Activated CD8-positive, alpha-beta memory T cell treated with anti-CD3 and anti-CD28 coated beads, Interleukin-2, amount 50 U/mL, for 48 hours (primary cell): ENCODE data around the gene C9orf78.
A peak's percentile ranks its signal among the peaks of the same experiment; 100 is the strongest.

Experiments used
- DNase-seq: peaks from one replicate; pipeline ENCODE4 v3.0.0-alpha.2; 2020

C9orf78 gene

DNA sequence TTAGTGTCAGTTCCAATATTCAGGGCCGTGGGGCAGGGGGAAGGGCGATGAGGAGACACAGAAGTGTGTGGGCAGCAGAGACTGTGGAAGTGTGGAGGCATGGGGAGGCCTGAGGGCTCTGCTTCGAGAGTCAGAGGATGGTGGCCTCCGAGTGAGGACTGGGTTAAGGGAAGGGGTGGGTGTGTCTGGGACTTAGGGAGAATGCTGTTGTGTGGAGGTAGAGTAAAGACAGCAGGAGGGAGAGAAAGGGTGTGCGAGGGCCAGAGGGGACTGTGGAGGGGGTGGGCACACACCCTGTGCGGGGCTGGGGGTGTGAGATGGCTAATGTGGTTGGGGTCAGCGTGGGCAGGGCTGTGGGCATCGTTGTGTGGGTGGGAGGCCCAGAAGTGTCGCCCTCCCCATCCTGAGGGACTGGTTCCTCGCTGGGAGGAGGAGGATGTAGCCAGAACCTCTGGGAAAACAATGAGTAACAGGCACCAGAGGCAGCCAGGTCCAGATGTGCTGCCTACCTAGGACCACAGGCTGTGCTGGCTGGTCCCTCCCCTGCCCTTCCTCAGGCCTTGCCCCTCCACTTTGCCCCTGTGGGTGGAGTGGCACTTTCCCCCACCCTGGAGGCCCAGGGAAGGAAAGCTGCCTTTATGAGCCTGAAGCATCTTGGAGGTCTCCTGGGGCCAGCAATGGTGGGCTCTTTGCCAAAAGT is 4.4 kb upstream of the C9orf78 start:
- DNase-seq: no peak

DNA sequence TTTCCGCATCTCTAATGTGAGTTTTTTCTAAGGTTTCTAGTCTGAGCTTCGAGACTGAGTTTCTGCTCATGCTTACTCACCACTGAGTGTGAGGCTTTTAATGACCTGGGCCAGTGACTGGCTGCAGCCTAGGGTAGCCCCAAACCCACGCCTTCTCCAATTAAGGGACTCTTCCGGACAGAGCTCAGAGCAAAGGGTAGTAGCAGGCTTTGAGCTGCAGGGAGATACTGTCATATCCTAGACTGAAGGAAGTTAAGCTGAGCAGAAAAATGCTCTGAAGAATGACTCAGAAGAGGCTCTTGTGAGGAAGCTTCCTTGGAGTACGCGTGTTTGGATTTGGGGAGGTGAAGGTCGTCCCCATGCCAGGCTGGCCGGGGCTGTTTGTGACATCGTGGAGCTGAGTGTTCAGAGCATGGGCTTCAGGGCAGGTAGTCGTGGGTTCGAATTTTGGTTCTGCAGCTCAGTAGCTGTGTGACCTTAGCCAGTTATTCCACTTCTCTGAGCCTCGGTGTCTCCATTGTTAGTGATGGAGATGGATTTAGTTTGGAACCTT is 3.7 kb upstream of the C9orf78 start:
- DNase-seq: no peak

DNA sequence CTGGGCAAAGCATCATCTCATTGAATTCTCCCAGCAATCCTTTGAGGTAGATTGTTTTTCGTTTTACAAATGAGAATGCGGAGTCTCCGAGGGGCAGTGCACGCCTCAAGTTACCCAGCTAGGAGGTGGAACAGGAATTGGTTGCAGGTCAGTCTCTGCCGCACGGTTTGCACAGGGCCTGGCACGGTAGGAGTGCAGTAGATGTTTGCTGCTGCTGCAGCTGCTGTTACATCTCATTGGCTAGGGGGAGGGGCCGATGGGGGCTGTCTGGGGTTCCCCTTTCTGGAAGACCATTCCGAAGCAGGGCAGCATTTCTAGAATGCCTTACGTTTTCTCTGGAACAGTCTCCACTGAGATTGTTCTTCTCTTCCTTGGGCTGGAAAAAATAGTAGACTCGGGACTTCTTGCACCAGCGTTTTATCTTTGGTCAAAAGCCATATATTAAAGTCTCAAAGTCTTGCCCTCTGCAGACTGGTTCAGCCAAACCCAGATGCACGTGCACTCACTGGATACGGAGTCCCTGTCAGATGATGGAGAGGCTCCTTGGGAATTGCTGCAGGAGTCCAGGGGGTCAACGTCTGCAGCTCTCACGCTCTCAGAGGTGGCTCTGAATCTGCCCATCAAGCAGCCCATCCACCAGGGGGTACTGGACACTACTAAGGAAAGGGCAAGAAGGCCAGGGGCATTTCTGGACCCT is 1.4 kb upstream of the C9orf78 start:
- DNase-seq: peak; percentile 70

DNA sequence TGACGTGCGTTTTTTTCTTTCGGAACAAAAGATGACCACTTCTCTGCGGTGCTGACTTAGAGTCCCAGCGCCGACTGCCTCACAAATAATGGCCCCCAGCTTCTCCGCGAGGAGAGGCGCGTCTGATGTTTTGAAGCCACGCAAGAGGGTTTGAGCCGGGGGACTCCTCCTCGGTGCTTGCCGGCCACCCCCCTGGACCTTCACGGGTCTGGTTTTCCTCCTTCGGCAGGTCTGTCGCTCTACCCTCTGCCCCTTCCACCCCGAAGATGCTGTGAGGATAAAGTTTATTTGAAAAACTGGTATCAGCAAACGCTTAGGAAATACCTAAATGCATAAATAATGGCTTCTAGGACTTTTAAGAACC is 767 bp upstream of the C9orf78 start:
- no peak for DNase-seq

DNA sequence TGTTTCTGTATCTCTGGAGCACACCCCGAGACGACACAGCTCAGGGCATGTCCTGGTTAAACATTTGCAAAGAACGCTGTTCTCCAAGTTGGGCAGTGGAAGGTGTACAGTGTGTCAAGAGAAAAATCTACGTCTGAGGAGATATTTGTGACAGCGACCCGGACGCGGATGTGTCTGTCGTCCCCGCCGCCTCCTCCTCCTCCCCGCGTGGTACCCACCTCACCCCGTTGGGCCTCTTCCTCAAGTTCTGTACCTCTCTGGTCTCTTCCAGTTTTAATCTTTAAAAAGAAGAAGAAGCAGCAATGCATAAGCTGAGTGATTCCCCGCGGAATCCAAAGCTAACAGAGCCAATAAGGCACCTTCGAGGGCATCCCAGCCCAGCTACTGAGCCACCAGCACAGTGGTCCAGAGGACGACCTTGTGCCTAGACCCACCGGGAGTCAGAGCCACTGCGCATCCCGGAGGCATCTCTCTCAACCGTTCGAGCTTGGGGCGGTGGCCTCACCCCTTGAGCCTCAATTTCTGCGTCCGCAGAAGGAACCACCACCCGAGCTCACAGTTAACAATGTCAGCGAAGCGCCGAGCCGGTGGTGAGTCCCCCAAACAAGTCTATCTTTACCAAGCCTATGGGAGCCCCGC is 467 bp downstream of the C9orf78 start:
- peak; percentile 71 for DNase-seq

DNA sequence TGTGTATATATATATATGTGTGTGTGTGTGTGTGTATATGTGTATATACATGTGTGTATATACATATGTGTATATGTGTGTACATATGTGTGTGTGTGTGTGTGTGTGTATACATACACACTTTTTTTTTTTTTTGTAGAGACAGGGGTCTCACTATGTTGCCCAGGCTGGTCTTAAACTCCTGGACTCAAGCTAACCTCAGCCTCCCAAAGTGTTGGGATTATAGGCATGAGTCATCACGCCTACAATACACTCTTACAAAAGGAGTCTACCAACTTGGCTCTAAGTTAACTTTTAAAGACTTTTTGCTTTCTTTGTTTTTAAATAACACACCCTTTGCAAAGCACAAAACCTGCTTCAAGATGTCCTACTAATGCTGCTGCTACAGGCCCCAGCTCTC is 2.1 kb downstream of the C9orf78 start:
- no peak for DNase-seq

DNA sequence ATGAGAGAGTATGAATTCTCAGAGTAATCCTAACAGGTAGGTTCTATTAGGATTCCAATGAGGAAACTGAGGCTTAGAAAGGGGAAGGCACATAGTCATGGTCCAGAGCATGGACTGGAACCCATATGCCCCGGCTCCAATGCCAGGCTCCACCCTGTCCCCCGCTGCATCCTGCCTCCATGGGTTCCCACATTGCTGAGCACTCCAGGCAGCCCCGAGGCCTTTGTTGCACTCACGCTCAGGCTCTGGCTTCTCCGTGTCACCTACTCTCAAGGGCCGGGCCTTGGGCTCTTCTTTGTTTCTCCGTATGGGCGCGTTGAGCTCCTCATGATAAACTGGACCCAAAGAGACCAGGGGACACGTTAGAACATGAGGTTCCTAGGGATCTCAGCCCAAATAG is 6.1 kb downstream of the C9orf78 start:
- no peak for DNase-seq

DNA sequence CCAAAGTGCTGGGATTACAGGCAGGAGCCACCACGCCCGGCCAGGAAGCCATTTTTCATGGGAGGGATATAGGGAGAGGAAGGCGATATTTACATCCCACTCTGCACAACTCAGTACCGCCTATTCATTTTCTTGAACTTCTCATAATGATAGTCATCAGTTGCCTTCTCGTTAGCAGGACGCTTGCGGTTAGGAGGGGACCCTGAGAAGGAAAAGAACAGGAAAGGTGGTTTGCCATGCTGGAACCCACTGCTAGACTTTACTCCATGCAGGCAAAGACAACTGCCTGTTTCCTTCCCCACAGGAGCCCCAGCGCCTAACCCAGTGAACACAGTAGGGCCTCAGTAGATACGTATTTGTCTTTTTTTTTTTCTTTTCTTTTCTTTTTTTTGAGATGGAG is 7.0 kb downstream of the C9orf78 start:
- DNase-seq: no peak

DNA sequence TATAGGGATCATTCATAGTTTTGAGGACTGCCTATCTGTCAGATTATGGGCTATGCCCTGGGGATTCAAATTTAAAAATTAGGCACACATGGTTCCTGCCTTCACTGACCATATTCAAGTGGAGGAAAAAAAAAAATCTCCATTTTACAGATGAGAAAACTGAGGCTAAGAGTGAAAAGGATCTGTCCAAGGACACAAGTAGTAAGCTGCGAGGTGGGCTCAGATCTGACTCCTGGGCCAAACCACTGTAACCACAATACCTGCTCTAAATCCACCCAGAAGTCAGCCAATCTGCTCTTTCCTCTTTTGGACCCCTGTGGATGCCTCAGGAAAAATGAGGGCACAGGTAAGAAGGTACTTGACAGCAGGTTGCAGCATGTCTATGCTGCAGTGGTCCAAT is 8.3 kb downstream of the C9orf78 start:
- no peak for DNase-seq

DNA sequence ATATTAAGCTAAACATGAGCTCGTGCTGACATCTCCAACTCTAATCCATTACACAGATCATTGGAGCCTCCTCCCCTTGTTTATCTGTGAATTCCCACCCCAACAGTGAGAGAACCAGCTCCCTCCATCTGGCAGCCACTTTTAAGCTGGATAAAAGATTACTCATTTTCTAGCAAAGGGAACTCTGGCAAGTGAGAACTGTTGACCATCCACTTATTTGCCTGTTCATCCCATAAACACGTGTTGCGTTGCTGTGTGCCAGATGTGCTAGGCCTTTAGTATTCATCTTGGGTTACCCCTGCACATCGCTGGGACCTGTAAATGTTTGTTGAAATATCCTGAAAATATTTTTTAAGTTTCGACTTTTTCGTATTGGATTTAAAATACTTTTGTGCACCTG is 8.7 kb downstream of the C9orf78 start:
- no peak for DNase-seq

DNA sequence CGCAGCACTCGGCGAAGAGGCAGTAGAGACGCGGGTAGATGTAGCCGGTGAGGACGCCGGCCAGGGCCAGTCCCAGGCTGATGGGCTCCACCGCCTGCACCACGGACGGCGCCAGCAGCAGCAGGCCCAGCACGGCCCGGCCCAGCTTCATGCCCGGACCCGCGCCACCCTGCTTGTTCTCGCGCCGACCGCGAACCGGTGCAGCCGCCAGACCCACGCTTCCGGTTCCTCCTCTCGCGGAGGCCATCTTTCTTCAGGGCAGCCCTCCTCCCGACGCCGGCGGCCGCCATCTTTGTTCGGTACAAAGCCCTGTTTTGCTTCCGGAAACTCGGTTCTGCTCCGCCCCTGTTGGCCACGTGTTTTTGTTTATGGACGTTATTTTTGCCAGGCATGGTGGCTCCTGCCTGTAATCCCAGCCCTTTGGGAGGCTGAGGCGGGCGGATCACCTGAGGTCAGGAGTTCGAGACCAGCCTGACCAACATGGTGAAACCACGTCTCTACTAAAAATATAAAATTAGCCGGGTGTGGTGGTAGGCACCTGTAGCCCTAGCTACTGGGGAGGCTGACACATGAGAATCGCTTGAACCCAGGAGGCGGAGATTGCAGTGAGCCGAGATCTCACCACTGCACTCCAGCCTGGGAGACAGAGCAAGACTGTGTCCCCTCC is 11.0 kb downstream of the C9orf78 start, which contains the start of gene TOR1A:
Gene TOR1A, minus strand, starts transcription at position 202 of the 667 bp plus-strand sequence. Its CDS starts 51 bp downstream, at position 151.
- peak; percentile 94 for DNase-seq

DNA sequence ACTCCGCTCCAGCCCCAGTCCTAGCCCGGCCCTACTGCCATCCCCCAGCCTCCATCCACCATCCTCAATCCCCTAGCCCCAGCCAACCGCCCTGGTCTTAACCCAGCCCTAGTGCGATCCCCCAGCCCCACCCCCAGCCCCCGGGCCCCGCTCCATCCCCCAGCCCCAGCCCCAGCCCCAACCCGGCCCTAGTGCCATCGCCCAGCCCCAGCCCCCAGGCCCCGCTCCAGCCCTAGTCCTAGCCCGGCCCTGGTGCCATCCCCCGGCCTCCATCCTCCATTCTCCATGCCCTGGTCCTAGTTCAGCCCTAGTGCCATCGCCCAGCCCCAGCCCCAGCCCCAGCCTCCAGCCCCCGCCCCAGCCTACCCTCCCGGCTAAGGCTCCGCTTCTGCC is 11.5 kb downstream of the C9orf78 start:
- DNase-seq: no peak

DNA sequence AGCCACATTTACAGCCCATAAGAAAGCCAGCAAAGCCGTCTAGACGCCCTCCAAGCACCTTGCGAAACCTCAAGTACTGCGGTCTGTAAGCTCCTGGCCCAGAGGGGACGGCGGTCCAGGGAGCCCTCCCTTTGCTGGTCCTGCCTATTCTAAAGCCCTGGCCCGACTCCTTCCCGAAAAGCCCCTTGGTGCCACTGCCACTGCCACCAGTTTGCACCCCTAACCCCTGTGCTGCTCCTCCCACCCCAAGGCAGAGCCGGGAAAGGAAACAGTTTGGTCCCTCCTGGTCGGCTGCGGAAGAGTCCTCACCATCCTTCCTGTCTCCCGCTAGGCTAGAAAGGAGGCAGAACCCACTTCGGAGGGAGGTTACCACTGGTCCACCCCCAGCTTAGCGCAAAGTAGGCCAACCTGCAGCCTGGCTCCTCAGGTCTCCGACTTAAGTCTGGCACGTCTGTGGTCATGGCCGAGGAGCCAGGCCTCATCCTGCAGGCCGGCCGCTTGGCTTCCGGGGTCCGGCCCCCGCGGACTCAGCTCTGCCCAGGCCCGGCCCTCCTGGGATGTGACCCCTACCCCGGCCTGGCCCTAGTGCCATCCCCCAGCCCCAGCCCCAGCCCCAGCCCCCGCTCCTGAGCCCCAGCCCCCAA is 12.1 kb downstream of the C9orf78 start:
- DNase-seq: no peak

DNA sequence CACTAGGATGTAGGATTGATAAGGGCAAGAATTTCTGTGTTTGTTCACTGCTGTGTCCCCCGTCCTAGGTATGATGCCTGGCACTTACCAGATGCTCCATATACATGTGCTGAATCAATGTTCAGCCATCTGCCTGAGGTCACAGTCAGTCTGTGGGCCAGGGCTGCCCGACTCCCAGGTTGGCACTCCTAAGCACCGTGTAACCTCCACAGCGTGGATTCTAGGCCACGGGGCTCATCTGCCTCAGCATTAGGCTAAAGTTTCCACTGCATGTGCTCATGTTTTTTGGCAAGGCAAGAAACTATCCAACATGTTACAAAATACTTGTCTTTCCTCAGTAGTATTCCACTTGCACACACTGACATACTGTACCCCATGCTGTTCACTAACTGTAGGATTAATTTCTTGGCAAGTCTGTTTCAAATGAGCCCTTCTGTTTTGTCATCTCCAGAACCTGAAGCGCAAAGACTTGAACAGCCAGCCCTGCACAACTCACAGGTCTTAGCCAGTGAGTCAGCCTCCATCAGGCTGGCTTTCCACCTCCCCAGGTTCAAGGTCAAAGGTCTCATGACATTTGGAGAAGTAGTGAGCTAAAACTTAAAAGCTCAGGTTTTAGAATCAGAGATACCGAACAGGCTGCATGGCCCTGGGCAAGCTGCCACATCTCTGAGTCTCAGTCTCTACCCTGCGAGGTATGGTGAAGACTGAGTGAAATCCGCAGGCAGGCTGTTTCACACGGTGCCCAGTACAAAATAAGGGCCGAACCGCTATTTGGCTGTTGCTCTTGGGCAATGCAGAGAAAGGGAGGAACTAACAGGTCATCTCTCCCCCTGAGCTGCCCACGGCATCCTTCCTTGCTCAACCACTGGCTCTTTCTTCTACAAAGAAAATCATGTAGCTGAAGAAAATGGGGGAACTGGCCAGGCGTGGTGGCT is 18.3 kb downstream of the C9orf78 start:
- no peak for DNase-seq

DNA sequence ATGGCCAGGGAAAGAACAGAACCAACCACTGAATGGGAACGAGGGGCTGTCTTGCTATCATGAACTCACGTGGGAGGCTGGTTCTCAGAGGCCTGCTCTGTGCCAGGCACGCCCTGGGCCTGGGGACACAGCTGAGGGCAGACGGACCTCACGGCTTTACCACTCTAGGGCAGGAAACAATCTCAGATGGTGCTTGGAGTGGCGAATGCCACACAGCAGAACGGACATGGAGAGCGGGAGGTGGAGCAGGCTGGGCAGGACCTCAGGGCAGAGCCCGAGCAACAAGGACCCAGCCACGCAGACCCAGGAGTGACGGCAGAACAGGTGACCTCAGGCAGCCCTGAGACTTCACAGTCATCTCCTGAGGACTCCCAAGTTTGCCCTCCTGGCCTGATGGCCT is 19.8 kb downstream of the C9orf78 start:
- DNase-seq: no peak

DNA sequence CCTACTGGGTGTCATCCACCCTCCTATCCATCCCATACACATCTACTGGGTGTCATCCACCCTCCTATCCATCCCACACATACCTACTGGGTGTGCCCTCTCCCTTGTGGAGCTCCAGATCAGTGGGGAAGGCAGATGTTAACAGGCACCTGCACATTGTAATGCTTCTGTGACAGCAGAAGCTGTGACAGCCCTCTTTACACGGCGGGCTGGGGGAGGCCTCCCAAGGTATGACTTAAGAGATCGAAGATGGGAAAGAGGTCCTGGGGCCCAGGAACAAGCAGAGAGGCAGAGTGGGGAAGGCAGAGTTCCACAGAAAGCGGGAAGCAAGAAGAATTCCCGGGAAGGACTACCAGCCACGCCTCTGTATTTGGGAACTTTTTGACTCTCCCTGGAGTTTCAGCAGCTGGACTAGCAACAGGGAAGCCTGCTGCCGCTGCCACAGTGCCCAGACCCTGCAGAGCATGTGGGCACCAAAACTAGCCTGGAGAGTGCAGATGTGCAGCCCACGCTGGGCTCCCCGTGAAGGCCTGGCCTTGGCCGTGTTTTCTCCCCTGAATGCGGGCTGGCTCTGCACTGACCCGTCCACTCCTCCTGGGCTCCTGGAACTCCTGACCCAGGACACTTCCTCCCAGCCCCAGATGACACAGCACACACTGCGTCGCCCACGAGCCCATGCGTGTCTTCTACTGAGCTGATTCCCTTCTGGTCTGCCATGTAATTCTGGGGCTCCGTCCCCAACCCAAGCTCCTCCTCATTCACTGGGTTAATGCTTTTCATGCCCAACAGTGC is 20.4 kb downstream of the C9orf78 start:
- DNase-seq: no peak

DNA sequence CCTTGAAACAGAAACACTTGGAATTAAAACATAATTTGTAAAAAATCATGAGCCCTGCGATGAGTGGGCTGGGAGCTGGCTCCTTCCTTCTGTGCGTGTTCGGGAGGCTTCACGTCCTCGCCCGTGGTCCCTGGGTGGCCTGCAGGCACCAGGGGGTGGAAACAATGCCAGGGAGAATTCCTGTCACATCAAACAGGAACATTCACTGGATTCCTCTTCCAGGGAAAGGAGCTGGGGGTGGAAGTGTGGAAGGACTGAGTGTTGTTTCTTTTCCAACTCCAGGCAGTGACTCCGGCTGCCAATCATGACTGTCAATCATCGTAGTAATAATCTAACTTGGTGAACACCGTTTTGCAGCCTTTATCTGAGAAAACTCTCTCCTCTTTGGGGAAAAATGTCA is 21.4 kb downstream of the C9orf78 start:
- no peak for DNase-seq

DNA sequence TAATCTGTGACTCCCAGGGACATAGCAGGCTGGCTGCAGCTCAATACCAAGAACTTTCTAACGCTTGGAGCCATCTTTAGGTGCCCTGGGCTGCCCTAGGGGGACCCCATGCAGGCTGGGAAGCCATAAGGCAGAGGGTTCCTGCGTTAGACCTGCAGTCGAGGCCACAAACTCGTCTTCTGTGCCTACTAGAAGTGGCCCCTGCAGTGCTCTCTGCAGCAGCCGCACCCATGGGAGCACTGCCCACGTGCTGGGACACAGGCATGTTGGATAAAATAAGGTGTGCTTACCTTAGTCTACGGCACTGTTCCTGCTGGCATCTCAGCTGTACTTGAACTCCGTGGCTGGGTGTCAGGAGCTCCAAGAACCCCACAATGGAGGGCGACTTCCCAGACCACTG is 22.7 kb downstream of the C9orf78 start:
- DNase-seq: no peak

DNA sequence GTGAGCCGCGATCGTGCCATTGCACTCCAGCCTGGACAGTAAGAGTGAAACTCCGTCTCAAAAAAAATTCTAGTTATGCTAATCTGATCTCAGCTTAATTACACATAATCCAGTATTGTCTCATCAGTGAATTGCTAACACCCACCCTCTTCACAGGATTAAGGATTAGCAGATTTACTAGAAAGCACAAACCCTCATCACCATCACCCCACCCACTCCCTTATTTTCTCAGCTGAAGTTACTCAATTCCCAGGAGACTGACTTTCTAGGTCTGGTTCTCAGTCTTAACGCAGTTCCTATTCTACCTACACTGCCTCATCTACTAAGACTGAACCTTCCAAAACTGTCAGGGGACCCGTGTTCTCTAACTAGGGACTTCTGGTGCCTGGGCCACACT is 23.1 kb downstream of the C9orf78 start:
- DNase-seq: no peak

DNA sequence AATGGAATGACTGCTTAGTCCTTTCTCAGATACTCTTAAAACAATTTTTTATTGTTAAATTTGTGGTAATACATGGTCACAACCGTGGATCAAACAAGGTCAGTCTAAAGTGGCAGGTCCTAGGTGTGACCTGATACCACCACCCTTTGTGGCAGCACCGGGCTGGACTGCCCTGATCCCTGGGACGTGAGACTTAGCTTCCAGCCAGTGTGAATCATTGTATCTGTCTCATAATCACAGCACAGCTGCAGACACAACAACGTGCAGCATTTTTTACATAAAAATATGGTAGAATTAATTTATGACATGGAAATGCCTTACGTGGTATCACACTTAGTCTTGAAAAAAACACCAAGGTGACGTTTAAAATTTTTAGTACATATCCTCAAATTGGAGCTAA is 24.3 kb downstream of the C9orf78 start:
- DNase-seq: no peak

DNA sequence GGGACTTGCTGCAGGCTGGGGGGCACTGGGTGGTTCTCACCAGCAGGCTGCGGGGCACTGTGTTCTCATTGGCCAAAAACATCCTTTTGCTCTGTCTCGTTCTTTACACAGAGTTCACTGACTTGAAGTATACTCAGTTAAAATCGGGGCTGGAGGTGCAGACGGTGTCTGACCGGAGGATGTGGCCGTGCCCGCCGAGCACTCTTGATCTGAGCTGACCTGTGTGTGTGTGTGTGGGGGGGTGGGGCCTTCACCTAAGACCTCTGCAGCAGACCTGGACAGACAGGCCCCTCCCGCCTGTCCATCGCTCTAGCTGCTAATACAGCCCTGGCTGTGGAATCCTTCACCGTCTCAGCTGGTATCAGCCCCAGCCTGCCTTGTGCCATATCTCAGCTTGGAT is 25.0 kb downstream of the C9orf78 start:
- no peak for DNase-seq
